Astrocyte of the cerebellum (primary cell): ENCODE results near the gene ETNK2.

Source experiments
- DNase-seq: peaks from one replicate; pipeline ENCODE4 v3.0.0-alpha.2; 2011; ENCODE audit warnings: low read depth
- H3K4me3 ChIP-seq: 2 replicates; pipeline ENCODE4 v1.5.1; 2011; ENCODE audit warnings: mild to moderate bottlenecking, low read depth, low read length, moderate library complexity
- CTCF ChIP-seq: IDR thresholded peaks from 2 replicates; pipeline ENCODE4 v1.5.1; 2012; ENCODE audit warnings: low read length, low read depth, moderate library complexity, mild to moderate bottlenecking; ENCODE audit errors: missing control alignments
- in situ Hi-C: cut with HindIII; loops from 2 replicates; pipeline ENCODE4 v1.10.0; 2017; ENCODE audit warnings: low sequenced_read_pairs

The ETNK2 gene

GRCh38 chr1:204194771-204195170, 42.9 kb upstream of the ETNK2 start:
- no peak for DNase-seq
- no peak overlapping the region for H3K4me3 ChIP-seq
- TF ChIP-seq CTCF: no peak
- in situ Hi-C loops: no loop called here

- H3K4me3 ChIP-seq: no peak overlapping the region
- no peak for TF ChIP-seq CTCF
- DNase-seq: no peak
- in situ Hi-C loops: no loop called here
Measured at GRCh38 chr1:204194080-204194479, 42.2 kb upstream of the ETNK2 start.

GRCh38 chr1:204192589-204193352, 40.9 kb upstream of the ETNK2 start:
- no peak for DNase-seq
- TF ChIP-seq CTCF: no peak
- no peak overlapping the region for H3K4me3 ChIP-seq
- in situ Hi-C loops: no loop called here

- H3K4me3 ChIP-seq: no peak overlapping the region
- DNase-seq: no peak
- in situ Hi-C loops: no loop called here
- TF ChIP-seq CTCF: no peak
Measured at GRCh38 chr1:204192046-204192445, 40.2 kb upstream of the ETNK2 start.

- in situ Hi-C loops: no loop called here
- DNase-seq: no peak
- no peak overlapping the region for H3K4me3 ChIP-seq
- no peak for TF ChIP-seq CTCF
Measured at GRCh38 chr1:204191456-204191855, 39.6 kb upstream of the ETNK2 start.

GRCh38 chr1:204190212-204191211, 38.7 kb upstream of the ETNK2 start:
- TF ChIP-seq CTCF: no peak
- no peak for DNase-seq
- H3K4me3 ChIP-seq: no peak overlapping the region
- in situ Hi-C loops: no loop called here
